HK-2 (cell line): ENCODE data around the gene TET1.
"Not testable (repeated sequence)": the region's sequence is repeated elsewhere in the genome, so short reads cannot be mapped to it uniquely, and the experiment has no call there.

ENCODE experiments used
- DNase-seq: peaks from one replicate; pipeline ENCODE4 v3.0.0-alpha.2; 2018; ENCODE audit not compliant: unreplicated experiment

Gene TET1

GRCh38 chr10:68708987-68709386, 148.8 kb downstream of the TET1 start:
- not testable (repeated sequence) for DNase-seq

- DNase-seq: not testable (repeated sequence)
Observed at GRCh38 chr10:68713065-68713464, 152.9 kb downstream of the TET1 start.

GRCh38 chr10:68717435-68717834, 157.3 kb downstream of the TET1 start:
- DNase-seq: no peak

GRCh38 chr10:68720793-68721672, 160.9 kb downstream of the TET1 start, which contains the start of gene CCAR1:
Gene CCAR1, plus strand, starts transcription at chr10:68721239. Its CDS starts 1,266 bp downstream, at chr10:68722505.
- peak; percentile 99 for DNase-seq

DNA sequence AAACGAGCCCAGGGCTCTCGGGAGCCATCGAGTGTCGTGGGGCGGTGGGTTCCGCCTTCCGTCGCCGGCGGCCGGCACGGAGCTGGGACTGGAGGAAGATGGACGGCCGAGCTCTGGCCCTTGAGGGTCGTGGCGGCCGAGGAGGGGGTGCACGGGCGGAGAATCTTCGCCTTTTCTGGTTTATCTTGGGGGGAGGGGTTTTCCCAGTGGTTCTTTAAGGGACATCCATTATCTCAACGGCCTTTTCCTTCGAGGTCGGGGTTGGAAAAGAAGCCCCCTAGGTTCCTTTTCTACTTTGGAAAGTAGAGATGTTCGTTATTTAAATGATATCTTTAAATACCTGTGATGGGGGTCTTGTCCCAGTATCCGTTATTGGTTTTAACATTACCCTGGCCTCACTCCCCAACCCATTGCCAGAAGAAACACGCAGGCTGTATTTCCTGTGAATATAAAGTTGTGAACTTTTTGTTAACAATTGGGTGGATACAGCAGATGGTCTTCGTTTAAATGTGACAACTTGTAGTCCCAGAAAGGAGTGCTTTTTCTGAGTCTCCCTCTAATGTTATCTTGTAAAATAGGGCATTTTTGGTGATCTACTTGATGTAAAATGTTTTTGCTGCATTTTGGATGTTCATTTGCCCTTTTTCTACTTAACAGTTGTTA, 161.7 kb downstream of the TET1 start:
- peak; percentile 13 for DNase-seq

GRCh38 chr10:68725016-68725415, 164.9 kb downstream of the TET1 start:
- no peak for DNase-seq

GRCh38 chr10:68727146-68727545, 167.0 kb downstream of the TET1 start:
- DNase-seq: no peak

- DNase-seq: no peak
Observed at GRCh38 chr10:68732651-68733050, 172.5 kb downstream of the TET1 start.

DNA sequence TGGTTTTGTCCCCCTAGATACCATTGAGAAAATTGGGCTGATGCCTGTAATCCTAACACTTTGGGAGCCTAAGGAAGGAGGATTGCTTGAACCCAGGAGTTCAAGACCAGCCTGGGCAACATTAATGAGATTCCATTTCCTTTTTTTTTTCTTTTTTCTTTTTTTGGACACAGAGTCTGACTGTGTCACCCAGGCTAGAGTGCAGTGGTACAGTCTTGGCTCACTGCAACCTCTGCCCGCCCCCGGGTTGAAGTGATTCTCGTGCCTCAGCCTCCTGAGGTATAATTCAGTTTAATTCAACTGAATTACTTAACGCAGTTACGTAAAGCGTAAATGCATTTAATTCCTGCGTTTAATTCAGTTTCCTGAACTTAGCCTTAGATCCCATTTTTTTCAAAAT, 174.2 kb downstream of the TET1 start:
- DNase-seq: no peak

- no peak for DNase-seq
Observed at GRCh38 chr10:68735119-68735518, 175.0 kb downstream of the TET1 start.

- DNase-seq: not testable (repeated sequence)
Observed at GRCh38 chr10:68735739-68736138, 175.6 kb downstream of the TET1 start.

DNA sequence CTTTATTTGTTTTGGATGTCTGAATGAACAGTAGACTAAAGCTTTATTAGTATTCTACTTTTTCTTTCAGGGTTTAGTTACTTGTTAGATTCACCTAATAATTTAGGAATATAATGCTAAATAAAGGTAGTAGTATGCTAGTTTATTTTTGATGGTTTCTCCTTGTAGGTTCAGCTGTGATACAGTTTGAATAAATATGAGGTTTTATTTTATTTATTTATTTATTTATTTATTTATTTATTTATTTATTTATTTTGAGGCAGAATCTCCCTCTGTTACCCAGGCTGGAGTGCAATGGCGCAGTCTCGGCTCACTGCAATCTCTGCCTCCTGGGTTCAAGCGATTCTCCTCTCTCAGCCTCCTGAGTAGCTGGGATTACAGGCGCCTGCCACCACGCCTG, 180.5 kb downstream of the TET1 start:
- not testable (repeated sequence) for DNase-seq

DNA sequence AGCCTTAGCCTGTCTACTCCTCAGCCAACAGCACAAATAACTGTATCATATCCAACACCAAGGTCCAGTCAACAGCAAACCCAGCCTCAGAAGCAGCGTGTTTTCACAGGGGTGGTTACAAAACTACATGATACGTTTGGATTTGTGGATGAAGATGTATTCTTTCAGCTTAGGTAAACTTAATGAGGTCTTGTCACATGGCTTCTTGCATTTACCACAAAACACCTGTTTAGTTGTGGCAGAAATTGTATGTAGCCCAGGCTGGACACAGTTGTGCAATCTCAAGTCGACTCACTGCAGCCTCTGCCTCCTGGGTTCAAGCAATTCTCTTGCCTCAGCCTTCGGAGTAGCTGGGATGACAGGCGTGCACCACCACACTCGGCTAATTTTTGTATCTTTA, 182.3 kb downstream of the TET1 start:
- no peak for DNase-seq
